ENCODE data around the gene FAF1. TPM values are rescaled to one million over a fixed set of nuclear protein-coding genes. Genes with fewer than 3 reads are reported as not detected.

Gene FAF1
- total RNA-seq, 1 donor from 2014 or later, result 58.8 TPM

DNA sequence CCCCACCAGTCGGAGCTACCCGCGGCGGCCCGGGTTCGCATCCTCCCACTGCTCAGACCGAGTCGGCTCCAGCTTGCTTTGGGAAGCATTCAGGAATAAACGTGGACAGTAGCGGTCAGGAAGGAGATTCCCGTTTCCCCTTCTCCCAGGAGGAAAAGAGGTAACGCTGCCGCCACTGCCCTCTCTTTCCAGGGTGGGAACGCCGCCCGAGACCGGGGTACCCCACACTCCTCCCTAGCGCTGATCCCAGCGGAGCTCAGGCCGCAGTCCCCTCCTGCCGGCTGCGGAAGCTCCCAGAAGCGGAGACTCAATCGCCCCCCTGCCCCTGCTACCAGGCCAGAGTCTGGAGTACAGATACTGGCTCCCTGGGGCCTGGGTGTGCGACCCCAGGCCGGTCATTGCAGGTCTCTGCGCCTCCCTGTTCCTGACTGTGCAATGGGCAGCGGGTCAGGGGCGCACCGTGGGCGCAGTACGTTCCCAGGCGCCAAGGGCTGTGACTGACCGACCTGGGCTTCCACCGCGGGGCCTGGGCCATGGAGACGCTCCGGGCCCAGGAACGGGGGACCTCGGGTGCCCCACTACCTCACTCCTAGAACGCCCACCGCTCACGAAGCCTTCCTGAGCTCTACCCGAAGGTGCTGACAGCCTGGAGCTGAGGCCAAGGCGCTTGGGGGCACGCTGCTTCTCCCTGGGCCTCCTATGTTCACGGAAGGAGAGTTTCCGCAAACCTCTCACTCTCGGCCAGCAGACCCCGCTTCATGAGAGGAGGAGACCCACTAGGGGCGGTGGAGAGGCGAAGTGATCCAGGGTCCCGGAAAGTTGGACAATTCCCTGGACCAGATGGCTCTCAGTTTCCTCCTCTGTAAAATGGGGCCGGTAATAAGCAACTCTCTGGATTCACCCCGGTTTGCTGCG is 544.6 kb downstream of the FAF1 start:
- no peak overlapping the region for H3K4me3 Mint-ChIP-seq
- peaks cover 70% of the 10 kb centered on the region for H3K27me3 Mint-ChIP-seq (ENCODE audit: insufficient read depth)
- H3K9me3 Mint-ChIP-seq, result no peaks in the 10 kb centered on the region
- peaks cover 8% of the 10 kb centered on the region for H3K4me1 Mint-ChIP-seq (ENCODE audit: low read depth)
- no peak for DNase-seq (ENCODE audit: low spot score)
- H3K27ac Mint-ChIP-seq, result no peak overlapping the region
- no peaks in the 10 kb centered on the region for H3K36me3 Mint-ChIP-seq (ENCODE audit: low read depth)
- intact Hi-C loops (cut with micrococcal nuclease), result loop anchor here (2.0 kb wide), 1 partner anchor 15 kb away; no protein-coding TSS in a partner anchor

- intact Hi-C loops (cut with micrococcal nuclease), result no loop called here
Measured at GRCh38 chr1:50414853-50415234, 545.2 kb downstream of the FAF1 start.

GRCh38 chr1:50412813-50413476 is 547.1 kb downstream of the FAF1 start:
- H3K9me3 Mint-ChIP-seq, result no peaks in the 10 kb centered on the region
- no peak for DNase-seq (ENCODE audit: low spot score)
- no peaks in the 10 kb centered on the region for H3K4me1 Mint-ChIP-seq (ENCODE audit: low read depth)
- intact Hi-C loops (cut with micrococcal nuclease), result no loop called here
- H3K4me3 Mint-ChIP-seq, result no peak overlapping the region
- peaks cover 69% of the 10 kb centered on the region for H3K27me3 Mint-ChIP-seq (ENCODE audit: insufficient read depth)
- no peaks in the 10 kb centered on the region for H3K36me3 Mint-ChIP-seq (ENCODE audit: low read depth)
- H3K27ac Mint-ChIP-seq, result no peak overlapping the region

More at GRCh38 chr1:50414853-50415234, 545.2 kb downstream of the FAF1 start:
- no peak for DNase-seq (ENCODE audit: low spot score)
- Mint-ChIP-seq H3K27ac (no peak overlapping the region), H3K4me3 (no peak overlapping the region), H3K4me1 (ENCODE audit: low read depth) (peaks cover 2% of the 10 kb centered on the region), H3K9me3 (no peaks in the 10 kb centered on the region), H3K27me3 (ENCODE audit: insufficient read depth) (peaks cover 68% of the 10 kb centered on the region), H3K36me3 (ENCODE audit: low read depth) (no peaks in the 10 kb centered on the region)

GRCh38 chr1:50405814-50406213 is 554.3 kb downstream of the FAF1 start:
- H3K36me3 Mint-ChIP-seq (ENCODE audit: low read depth), result no peaks in the 10 kb centered on the region
- H3K27ac Mint-ChIP-seq, result no peak overlapping the region
- H3K27me3 Mint-ChIP-seq (ENCODE audit: insufficient read depth), result peaks cover 42% of the 10 kb centered on the region
- H3K4me3 Mint-ChIP-seq, result no peak overlapping the region
- no peaks in the 10 kb centered on the region for H3K4me1 Mint-ChIP-seq (ENCODE audit: low read depth)
- intact Hi-C loops (cut with micrococcal nuclease), result no loop called here
- DNase-seq (ENCODE audit: low spot score), result no peak
- no peaks in the 10 kb centered on the region for H3K9me3 Mint-ChIP-seq

DNA sequence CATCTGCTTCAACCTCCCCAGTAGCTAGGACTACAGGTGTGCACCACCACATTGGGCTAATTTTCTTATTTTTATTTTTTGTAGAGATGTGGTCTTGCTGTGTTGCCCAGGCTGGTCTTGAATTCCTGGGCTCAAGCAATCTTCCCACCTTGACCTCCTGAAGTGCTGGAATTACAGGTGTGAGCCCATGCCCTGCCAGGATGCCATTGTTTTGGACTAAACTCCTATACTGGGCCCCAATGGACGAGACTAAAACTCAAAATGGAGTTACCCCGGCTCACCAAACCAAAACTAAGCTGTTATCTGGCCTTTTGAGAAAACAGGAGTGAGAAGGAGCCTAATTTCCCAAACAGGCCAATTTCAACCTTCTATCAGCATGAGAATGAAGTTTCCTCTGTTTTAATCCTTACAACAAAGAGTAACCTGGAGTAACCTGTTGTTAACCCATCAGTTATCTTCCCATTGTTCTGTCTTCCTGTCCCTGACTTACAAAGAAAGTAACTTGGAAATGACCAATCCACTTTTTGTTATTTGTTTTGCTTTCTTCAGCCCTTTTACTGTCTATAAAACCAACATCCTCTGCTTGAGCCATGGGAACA is 566.4 kb downstream of the FAF1 start:
- H3K27ac Mint-ChIP-seq, result no peak overlapping the region
- H3K36me3 Mint-ChIP-seq (ENCODE audit: low read depth), result no peaks in the 10 kb centered on the region
- H3K4me1 Mint-ChIP-seq (ENCODE audit: low read depth), result no peaks in the 10 kb centered on the region
- H3K27me3 Mint-ChIP-seq (ENCODE audit: insufficient read depth), result peaks cover 3% of the 10 kb centered on the region
- no peak overlapping the region for H3K4me3 Mint-ChIP-seq
- no peaks in the 10 kb centered on the region for H3K9me3 Mint-ChIP-seq
- intact Hi-C loops (cut with micrococcal nuclease), result no loop called here
- DNase-seq (ENCODE audit: low spot score), result no peak

Other genes starting within 250 kb of the FAF1 start
- 13.7 and 14.9 TPM in 2 replicates for gene CDKN2C, start 10.0 kb upstream of the FAF1 start, total RNA-seq
- not detected in 2 replicates for gene C1orf185, start 142.0 kb upstream of the FAF1 start, total RNA-seq